ENCODE measurements around the gene EXD2.

The EXD2 gene

GRCh38 chr14:69249603-69250002 is 58.3 kb downstream of the EXD2 start:
- H3K9ac ChIP-seq (ENCODE audit: insufficient read length), result no peak overlapping the region

GRCh38 chr14:69252851-69253250 is 61.6 kb downstream of the EXD2 start:
- no peak for DNase-seq (ENCODE audit: low read depth, low spot score)
- no peak overlapping the region for H3K27ac ChIP-seq
- no peak overlapping the region; the same call in 1 of the 2 replicates for H3K4me3 ChIP-seq
- H3K9me3 ChIP-seq (ENCODE audit: low read depth, low read length), result no peaks in the 10 kb centered on the region
- no peak overlapping the region for H3K9ac ChIP-seq (ENCODE audit: insufficient read length)
- TF ChIP-seq FOXP2 (optimal IDR thresholded peaks at IDR 0.05; ENCODE audit: control extremely low read depth, extremely low read length, insufficient read depth), result no peak
- no peak for TF ChIP-seq EZH2 (IDR thresholded peaks at IDR 0.05)
- no peak for TF ChIP-seq POLR2AphosphoS5 (IDR thresholded peaks at IDR 0.05; ENCODE audit: borderline replicate concordance, low read depth, low read length)
- no peaks in the 10 kb centered on the region for H3K36me3 ChIP-seq (ENCODE audit: insufficient read depth, low read length)

More at GRCh38 chr14:69249603-69250002, 58.3 kb downstream of the EXD2 start:
- H3K9me3 ChIP-seq (ENCODE audit: low read depth, low read length), result no peaks in the 10 kb centered on the region
- H3K4me3 ChIP-seq, result no peak overlapping the region
- TF ChIP-seq EZH2 (IDR thresholded peaks at IDR 0.05) (no peak), FOXP2 (optimal IDR thresholded peaks at IDR 0.05; ENCODE audit: control extremely low read depth, extremely low read length, insufficient read depth) (no peak), POLR2AphosphoS5 (IDR thresholded peaks at IDR 0.05; ENCODE audit: borderline replicate concordance, low read depth, low read length) (no peak)
- no peak overlapping the region for H3K27ac ChIP-seq
- no peak for DNase-seq (ENCODE audit: low read depth, low spot score)
- no peaks in the 10 kb centered on the region for H3K36me3 ChIP-seq (ENCODE audit: insufficient read depth, low read length)

- Histone ChIP-seq H3K9me3 (ENCODE audit: low read depth, low read length) (no peaks in the 10 kb centered on the region), H3K27ac (no peak overlapping the region), H3K9ac (ENCODE audit: insufficient read length) (no peak overlapping the region), H3K36me3 (ENCODE audit: insufficient read depth, low read length) (no peaks in the 10 kb centered on the region), H3K4me3 (no peak overlapping the region)
- no peak for DNase-seq (ENCODE audit: low read depth, low spot score)
- TF ChIP-seq EZH2 (IDR thresholded peaks at IDR 0.05) (no peak), FOXP2 (optimal IDR thresholded peaks at IDR 0.05; ENCODE audit: control extremely low read depth, extremely low read length, insufficient read depth) (no peak), POLR2AphosphoS5 (IDR thresholded peaks at IDR 0.05; ENCODE audit: borderline replicate concordance, low read depth, low read length) (no peak)
Observed at GRCh38 chr14:69259168-69259526, 67.8 kb downstream of the EXD2 start.

- DNase-seq (ENCODE audit: low read depth, low spot score), result no peak
- no peak within 1 kb of the TSS for H3K9ac ChIP-seq (ENCODE audit: insufficient read length)
- H3K9me3 ChIP-seq (ENCODE audit: low read depth, low read length), result no peaks in the 10 kb centered on the region
- TF ChIP-seq FOXP2 (optimal IDR thresholded peaks at IDR 0.05; ENCODE audit: control extremely low read depth, extremely low read length, insufficient read depth) (no peak), EZH2 (IDR thresholded peaks at IDR 0.05) (no peak), POLR2AphosphoS5 (IDR thresholded peaks at IDR 0.05; ENCODE audit: borderline replicate concordance, low read depth, low read length) (no peak)
- peak within 1 kb of the TSS; percentile 68 for H3K4me3 ChIP-seq
- no peak within 1 kb of the TSS for H3K27ac ChIP-seq
- no peaks in the 10 kb centered on the region for H3K36me3 ChIP-seq (ENCODE audit: insufficient read depth, low read length)
Observed at GRCh38 chr14:69259527-69260189, 68.4 kb downstream of the EXD2 start, which contains the start of gene GALNT16. Gene GALNT16, plus strand, starts transcription at chr14:69260158. Its CDS starts 133 bp downstream, at chr14:69260291.

GRCh38 chr14:69260190-69260860 is 69.0 kb downstream of the EXD2 start:
- TF ChIP-seq POLR2AphosphoS5 (IDR thresholded peaks at IDR 0.05; ENCODE audit: borderline replicate concordance, low read depth, low read length), result no peak
- TF ChIP-seq FOXP2 (optimal IDR thresholded peaks at IDR 0.05; ENCODE audit: control extremely low read depth, extremely low read length, insufficient read depth), result no peak
- no peak for TF ChIP-seq EZH2 (IDR thresholded peaks at IDR 0.05)

GRCh38 chr14:69260861-69261564 is 69.7 kb downstream of the EXD2 start:
- Histone ChIP-seq H3K4me3 (peak overlapping the region; percentile 68), H3K9ac (ENCODE audit: insufficient read length) (no peak overlapping the region), H3K36me3 (ENCODE audit: insufficient read depth, low read length) (no peaks in the 10 kb centered on the region), H3K27ac (no peak overlapping the region), H3K9me3 (ENCODE audit: low read depth, low read length) (no peaks in the 10 kb centered on the region)
- no peak for DNase-seq (ENCODE audit: low read depth, low spot score)
- TF ChIP-seq EZH2 (IDR thresholded peaks at IDR 0.05) (no peak), POLR2AphosphoS5 (IDR thresholded peaks at IDR 0.05; ENCODE audit: borderline replicate concordance, low read depth, low read length) (no peak), FOXP2 (optimal IDR thresholded peaks at IDR 0.05; ENCODE audit: control extremely low read depth, extremely low read length, insufficient read depth) (no peak)

More at GRCh38 chr14:69260190-69260860, 69.0 kb downstream of the EXD2 start:
- Histone ChIP-seq H3K27ac (no peak overlapping the region), H3K9me3 (ENCODE audit: low read depth, low read length) (no peaks in the 10 kb centered on the region), H3K9ac (ENCODE audit: insufficient read length) (no peak overlapping the region), H3K4me3 (peak overlapping the region; percentile 68), H3K36me3 (ENCODE audit: insufficient read depth, low read length) (no peaks in the 10 kb centered on the region)
- no peak for DNase-seq (ENCODE audit: low read depth, low spot score)

- H3K27ac ChIP-seq, result no peak overlapping the region
Observed at GRCh38 chr14:69261761-69262331, 70.5 kb downstream of the EXD2 start.

GRCh38 chr14:69262516-69262915 is 71.2 kb downstream of the EXD2 start:
- H3K27ac ChIP-seq, result no peak overlapping the region
- TF ChIP-seq EZH2 (IDR thresholded peaks at IDR 0.05) (no peak), FOXP2 (optimal IDR thresholded peaks at IDR 0.05; ENCODE audit: control extremely low read depth, extremely low read length, insufficient read depth) (no peak), POLR2AphosphoS5 (IDR thresholded peaks at IDR 0.05; ENCODE audit: borderline replicate concordance, low read depth, low read length) (no peak)
- no peak for DNase-seq (ENCODE audit: low read depth, low spot score)
- no peaks in the 10 kb centered on the region for H3K9me3 ChIP-seq (ENCODE audit: low read depth, low read length)
- no peak overlapping the region for H3K4me3 ChIP-seq
- no peaks in the 10 kb centered on the region for H3K36me3 ChIP-seq (ENCODE audit: insufficient read depth, low read length)
- H3K9ac ChIP-seq (ENCODE audit: insufficient read length), result no peak overlapping the region

More at GRCh38 chr14:69261761-69262331, 70.5 kb downstream of the EXD2 start:
- Histone ChIP-seq H3K4me3 (no peak overlapping the region), H3K9me3 (ENCODE audit: low read depth, low read length) (no peaks in the 10 kb centered on the region), H3K9ac (ENCODE audit: insufficient read length) (no peak overlapping the region), H3K36me3 (ENCODE audit: insufficient read depth, low read length) (no peaks in the 10 kb centered on the region)
- TF ChIP-seq FOXP2 (optimal IDR thresholded peaks at IDR 0.05; ENCODE audit: control extremely low read depth, extremely low read length, insufficient read depth) (no peak), POLR2AphosphoS5 (IDR thresholded peaks at IDR 0.05; ENCODE audit: borderline replicate concordance, low read depth, low read length) (no peak)
- no peak for DNase-seq (ENCODE audit: low read depth, low spot score)

Measured in SK-N-MC (cell line).